Jurkat, Clone E6-1 (cell line): ENCODE data around the gene B4GALT6.

ENCODE experiments used
- DNase-seq: peaks from one replicate; pipeline ENCODE4 v3.0.0-alpha.2; 2011; ENCODE audit warnings: low read depth, low spot score
- H3K4me3 ChIP-seq: 2 replicates; pipeline ENCODE4 v1.5.1; 2011; ENCODE audit warnings: mild to moderate bottlenecking, low read length, control low read depth, moderate library complexity

Gene B4GALT6

GRCh38 chr18:31647127-31647753 lies 37.1 kb downstream of the B4GALT6 start:
- no peak for DNase-seq
- H3K4me3 ChIP-seq, result peak overlapping the region; percentile 35

- H3K4me3 ChIP-seq, result peak overlapping the region; percentile 35
- DNase-seq, result peak; percentile 91
Measured at GRCh38 chr18:31646332-31647126, 37.9 kb downstream of the B4GALT6 start.

- DNase-seq, result no peak
- H3K4me3 ChIP-seq, result no peak overlapping the region
Measured at GRCh38 chr18:31645411-31645810, 39.0 kb downstream of the B4GALT6 start.

GRCh38 chr18:31643003-31643402 lies 41.4 kb downstream of the B4GALT6 start:
- DNase-seq, result no peak
- H3K4me3 ChIP-seq, result no peak overlapping the region

- DNase-seq, result no peak
- H3K4me3 ChIP-seq, result no peak overlapping the region
Measured at GRCh38 chr18:31637445-31637844, 46.9 kb downstream of the B4GALT6 start.

- H3K4me3 ChIP-seq, result no peak overlapping the region
- no peak for DNase-seq
Measured at GRCh38 chr18:31636387-31636786, 48.0 kb downstream of the B4GALT6 start.

GRCh38 chr18:31634331-31634713 lies 50.1 kb downstream of the B4GALT6 start:
- DNase-seq, result peak; percentile 94
- H3K4me3 ChIP-seq, result peak overlapping the region; percentile 22

- DNase-seq, result no peak
- H3K4me3 ChIP-seq, result peak overlapping the region; percentile 21
Measured at GRCh38 chr18:31633392-31634330, 50.7 kb downstream of the B4GALT6 start.

- DNase-seq, result no peak
- H3K4me3 ChIP-seq, result no peak overlapping the region
Measured at GRCh38 chr18:31632356-31632755, 52.0 kb downstream of the B4GALT6 start.

- no peak for DNase-seq
Measured at GRCh38 chr18:31631526-31631925, 52.9 kb downstream of the B4GALT6 start.

GRCh38 chr18:31630549-31630948 lies 53.8 kb downstream of the B4GALT6 start:
- DNase-seq, result no peak
- no peak overlapping the region for H3K4me3 ChIP-seq

More at GRCh38 chr18:31631526-31631925, 52.9 kb downstream of the B4GALT6 start:
- H3K4me3 ChIP-seq, result no peak overlapping the region

GRCh38 chr18:31626409-31626808 lies 58.0 kb downstream of the B4GALT6 start:
- no peak overlapping the region for H3K4me3 ChIP-seq
- DNase-seq, result no peak

GRCh38 chr18:31624892-31625640 lies 59.3 kb downstream of the B4GALT6 start:
- no peak for DNase-seq
- H3K4me3 ChIP-seq, result no peak overlapping the region

GRCh38 chr18:31619291-31619690 lies 65.1 kb downstream of the B4GALT6 start:
- DNase-seq, result no peak
- no peak overlapping the region for H3K4me3 ChIP-seq

- H3K4me3 ChIP-seq, result no peak overlapping the region
- no peak for DNase-seq
Measured at GRCh38 chr18:31618801-31619200, 65.6 kb downstream of the B4GALT6 start.

- DNase-seq, result no peak
- no peak overlapping the region for H3K4me3 ChIP-seq
Measured at GRCh38 chr18:31617031-31617717, 67.2 kb downstream of the B4GALT6 start.

- H3K4me3 ChIP-seq, result no peak overlapping the region
- no peak for DNase-seq
Measured at GRCh38 chr18:31616586-31616985, 67.8 kb downstream of the B4GALT6 start.

- H3K4me3 ChIP-seq, result no peak overlapping the region
- no peak for DNase-seq
Measured at GRCh38 chr18:31614044-31614443, 70.3 kb downstream of the B4GALT6 start.
